Hindlimb muscle (tissue), 1 donor: ENCODE measurements around the gene SAMM50. TPM values are rescaled to one million over a fixed set of nuclear protein-coding genes. Genes with fewer than 3 reads are reported as not detected.

ENCODE experiments used
- DNase-seq: peaks from one replicate; pipeline ENCODE4 v3.0.0-alpha.2; 2013
- polyA plus RNA-seq: library from polyadenylated mRNA; unstranded; fragments of 120-200 nt; gene quantifications from one replicate; pipeline ENCODE4 v1.2.1, GENCODE V29; 2013; ENCODE audit not compliant: insufficient read length

SAMM50 gene
- polyA plus RNA-seq, 1 donor: 54.5 TPM

GRCh38 chr22:43980579-43980978 is 25.3 kb downstream of the SAMM50 start:
- DNase-seq: no peak

GRCh38 chr22:43980996-43981395 is 25.8 kb downstream of the SAMM50 start:
- DNase-seq: no peak

GRCh38 chr22:43983808-43984207 is 28.6 kb downstream of the SAMM50 start:
- no peak for DNase-seq

- no peak for DNase-seq
Observed at GRCh38 chr22:43985532-43985931, 30.3 kb downstream of the SAMM50 start.

GRCh38 chr22:43988116-43988820 is 33.0 kb downstream of the SAMM50 start:
- DNase-seq: no peak

GRCh38 chr22:43988960-43989359 is 33.7 kb downstream of the SAMM50 start:
- no peak for DNase-seq

GRCh38 chr22:43990044-43990443 is 34.8 kb downstream of the SAMM50 start:
- no peak for DNase-seq

GRCh38 chr22:43991316-43992020 is 36.2 kb downstream of the SAMM50 start:
- DNase-seq: no peak

- DNase-seq: no peak
Observed at GRCh38 chr22:43992331-43992821, 37.1 kb downstream of the SAMM50 start.

GRCh38 chr22:43993072-43993760 is 38.0 kb downstream of the SAMM50 start:
- peak; percentile 58 for DNase-seq

- DNase-seq: no peak
Observed at GRCh38 chr22:43994006-43994405, 38.8 kb downstream of the SAMM50 start.

GRCh38 chr22:43994416-43994815 is 39.2 kb downstream of the SAMM50 start:
- DNase-seq: no peak

- DNase-seq: no peak
Observed at GRCh38 chr22:43995057-43995685, 39.9 kb downstream of the SAMM50 start.

GRCh38 chr22:43995798-43996169 is 40.5 kb downstream of the SAMM50 start:
- no peak for DNase-seq

- DNase-seq: no peak
Observed at GRCh38 chr22:43996170-43996980, 41.1 kb downstream of the SAMM50 start.

GRCh38 chr22:43996981-43997265 is 41.7 kb downstream of the SAMM50 start:
- DNase-seq: no peak

GRCh38 chr22:43998679-43999264 is 43.5 kb downstream of the SAMM50 start:
- no peak for DNase-seq

- no peak for DNase-seq
Observed at GRCh38 chr22:43999378-43999777, 44.1 kb downstream of the SAMM50 start.

- DNase-seq: no peak
Observed at GRCh38 chr22:44000123-44000522, 44.9 kb downstream of the SAMM50 start.

GRCh38 chr22:44001521-44001920 is 46.3 kb downstream of the SAMM50 start:
- DNase-seq: no peak

GRCh38 chr22:44002324-44002723 is 47.1 kb downstream of the SAMM50 start:
- no peak for DNase-seq

- no peak for DNase-seq
Observed at GRCh38 chr22:44002997-44003396, 47.8 kb downstream of the SAMM50 start.
